HG03196 (cell line): ENCODE results near the gene ACACB.

Source experiments
- ATAC-seq: cut with Tn5 transposase; IDR thresholded peaks from one replicate; pipeline ENCODE4 v1.9.1; 2021; ENCODE audit not compliant: unreplicated experiment

ACACB gene

GRCh38 chr12:109293106-109293505, 176.7 kb downstream of the ACACB start:
- no peak for ATAC-seq

- ATAC-seq, result no peak
Observed at GRCh38 chr12:109294286-109294796, 178.0 kb downstream of the ACACB start.

GRCh38 chr12:109295764-109296425, 179.5 kb downstream of the ACACB start:
- ATAC-seq, result no peak

- no peak for ATAC-seq
Observed at GRCh38 chr12:109296431-109296830, 180.0 kb downstream of the ACACB start.

GRCh38 chr12:109299849-109300248, 183.5 kb downstream of the ACACB start:
- no peak for ATAC-seq

- no peak for ATAC-seq
Observed at GRCh38 chr12:109301643-109302168, 185.3 kb downstream of the ACACB start.

GRCh38 chr12:109302358-109302757, 186.0 kb downstream of the ACACB start:
- no peak for ATAC-seq

- no peak for ATAC-seq
Observed at GRCh38 chr12:109302770-109303169, 186.4 kb downstream of the ACACB start.

- ATAC-seq, result no peak
Observed at GRCh38 chr12:109304485-109304884, 188.1 kb downstream of the ACACB start.

- ATAC-seq, result no peak
Observed at GRCh38 chr12:109305547-109305946, 189.2 kb downstream of the ACACB start.

- ATAC-seq, result no peak
Observed at GRCh38 chr12:109307051-109307450, 190.7 kb downstream of the ACACB start.

GRCh38 chr12:109308534-109309380, 192.4 kb downstream of the ACACB start, which contains the start of gene FOXN4:
Gene FOXN4 (minus strand): TSS chr12:109309284. CDS start chr12:109308321, 963 bp downstream.
- no peak for ATAC-seq

- ATAC-seq, result no peak
Observed at GRCh38 chr12:109309381-109310246, 193.2 kb downstream of the ACACB start.

GRCh38 chr12:109310247-109311125, 194.1 kb downstream of the ACACB start:
- no peak for ATAC-seq
